HG03045 (cell line): ENCODE results near the gene DNAJC18.
A peak's percentile ranks its signal among the peaks of the same experiment; 100 is the strongest.

Source experiments
- ATAC-seq: cut with Tn5 transposase; IDR thresholded peaks from one replicate; pipeline ENCODE4 v1.9.1; 2021; ENCODE audit warnings: mild to moderate bottlenecking, moderate library complexity; ENCODE audit not compliant: unreplicated experiment

The DNAJC18 gene

DNA sequence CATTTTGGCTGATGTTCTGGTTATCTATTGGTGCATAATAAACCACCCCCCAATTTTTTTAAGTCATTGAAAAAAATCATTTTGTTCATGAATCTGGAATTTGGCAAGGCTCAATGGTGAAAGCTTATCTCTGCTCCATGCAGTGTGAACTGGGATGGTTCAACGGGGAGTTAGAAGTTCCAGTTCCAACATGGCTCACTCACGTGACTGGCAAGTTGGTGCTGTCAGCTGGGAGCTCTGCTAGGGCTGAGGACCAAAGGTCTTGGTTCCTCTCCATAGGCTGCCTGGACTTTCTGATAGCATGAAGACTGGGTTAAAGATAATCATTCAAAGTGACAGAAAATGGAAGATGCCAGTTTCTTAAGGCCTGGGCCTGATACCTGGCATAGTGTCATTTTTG lies 32.4 kb downstream of the DNAJC18 start:
- ATAC-seq = no peak

GRCh38 chr5:139404484-139404840 lies 34.9 kb downstream of the DNAJC18 start:
- no peak for ATAC-seq

DNA sequence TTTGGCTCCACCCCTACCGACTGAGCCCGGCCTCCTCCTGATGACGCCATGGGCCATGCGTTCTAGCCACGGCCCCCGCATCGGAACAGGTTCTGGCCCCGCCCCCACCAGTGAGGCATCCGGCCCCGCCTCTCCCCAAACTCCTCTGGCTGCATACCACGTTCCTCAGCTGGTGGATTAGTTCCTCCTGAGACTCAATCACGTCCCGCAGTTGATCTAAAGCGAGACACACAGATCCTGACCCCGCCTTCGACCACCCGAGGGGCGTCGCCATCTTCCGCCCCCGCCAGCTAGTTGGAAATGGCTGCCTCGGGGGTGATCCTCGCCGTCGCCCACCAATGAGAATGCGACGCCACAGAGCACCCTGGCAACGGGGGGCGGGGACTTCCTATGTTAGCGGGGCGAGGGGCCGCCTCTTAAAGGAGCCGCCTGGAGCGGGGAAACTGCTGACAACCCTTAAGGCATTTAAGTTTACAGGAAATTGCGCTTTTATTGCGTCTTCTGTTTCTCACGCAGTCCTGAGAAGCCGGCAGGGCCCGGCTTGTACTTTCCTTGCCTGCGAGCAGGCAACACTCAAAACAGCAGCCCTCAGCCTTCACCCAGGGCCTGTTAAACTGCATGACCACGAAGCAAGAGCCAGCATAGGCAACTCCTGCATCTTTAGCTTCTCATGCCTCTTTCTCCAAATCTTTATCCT lies 35.4 kb downstream of the DNAJC18 start, which contains the start of gene SPATA24:
TSS of gene SPATA24 (minus strand) at position 303 of the 697 bp plus-strand sequence. CDS start at position 274, 29 bp downstream.
- ATAC-seq = peak; percentile 78

- no peak for ATAC-seq
Measured at GRCh38 chr5:139403418-139403786, 35.9 kb downstream of the DNAJC18 start.

GRCh38 chr5:139402561-139403158 lies 36.7 kb downstream of the DNAJC18 start:
- no peak for ATAC-seq

GRCh38 chr5:139401546-139401945 lies 37.8 kb downstream of the DNAJC18 start:
- ATAC-seq = no peak

DNA sequence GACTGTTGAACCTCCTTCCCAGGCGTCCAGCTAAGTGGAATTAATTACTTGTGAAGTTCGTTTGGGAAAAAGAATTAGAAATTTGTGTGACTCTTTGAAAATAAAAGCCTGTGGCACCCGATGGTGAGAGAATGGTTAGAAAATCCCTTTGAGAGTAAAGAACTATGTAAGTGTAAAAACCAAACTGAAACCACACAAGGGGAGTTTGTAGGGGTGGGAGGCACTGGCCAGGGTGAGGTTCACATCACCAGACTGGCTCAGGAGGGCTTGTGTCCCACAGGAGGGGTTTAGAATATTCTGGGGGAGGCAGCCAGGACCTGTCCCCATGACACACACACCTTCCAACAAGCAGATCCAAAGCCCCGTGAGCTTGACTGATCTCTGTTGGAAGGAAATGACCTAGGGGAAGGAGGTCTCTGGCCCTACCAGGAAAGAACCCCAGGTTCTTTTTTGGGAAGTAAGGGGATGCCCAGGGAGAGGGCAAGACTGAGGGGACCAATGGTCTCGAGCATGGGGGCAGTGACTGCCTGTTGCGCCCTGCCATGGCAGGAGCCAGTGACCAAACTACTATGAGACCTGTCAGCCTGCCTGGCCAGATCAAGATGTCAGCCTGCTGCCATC lies 39.7 kb downstream of the DNAJC18 start:
- ATAC-seq = peak; percentile 23

GRCh38 chr5:139397921-139398320 lies 41.4 kb downstream of the DNAJC18 start:
- ATAC-seq = no peak

DNA sequence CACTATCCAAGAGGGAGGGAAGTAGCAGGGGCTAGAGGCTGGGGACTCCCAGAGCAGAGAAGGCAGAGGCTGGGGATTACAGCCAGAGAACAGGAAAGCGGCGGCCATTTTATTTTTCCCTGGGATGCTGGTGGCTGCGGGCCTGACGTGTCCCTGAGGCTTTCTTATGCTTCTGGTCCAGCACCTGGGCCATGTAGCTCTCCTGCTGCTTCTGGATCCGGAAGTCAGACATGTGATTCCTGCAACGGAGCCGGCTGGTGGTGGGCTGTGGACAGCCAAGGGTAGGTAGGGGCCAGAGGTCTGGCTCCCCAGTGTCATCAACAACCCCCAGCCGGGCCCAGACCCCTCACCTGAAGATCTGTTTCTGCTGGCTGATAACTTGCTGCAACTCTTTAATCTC lies 42.6 kb downstream of the DNAJC18 start:
- ATAC-seq = no peak

DNA sequence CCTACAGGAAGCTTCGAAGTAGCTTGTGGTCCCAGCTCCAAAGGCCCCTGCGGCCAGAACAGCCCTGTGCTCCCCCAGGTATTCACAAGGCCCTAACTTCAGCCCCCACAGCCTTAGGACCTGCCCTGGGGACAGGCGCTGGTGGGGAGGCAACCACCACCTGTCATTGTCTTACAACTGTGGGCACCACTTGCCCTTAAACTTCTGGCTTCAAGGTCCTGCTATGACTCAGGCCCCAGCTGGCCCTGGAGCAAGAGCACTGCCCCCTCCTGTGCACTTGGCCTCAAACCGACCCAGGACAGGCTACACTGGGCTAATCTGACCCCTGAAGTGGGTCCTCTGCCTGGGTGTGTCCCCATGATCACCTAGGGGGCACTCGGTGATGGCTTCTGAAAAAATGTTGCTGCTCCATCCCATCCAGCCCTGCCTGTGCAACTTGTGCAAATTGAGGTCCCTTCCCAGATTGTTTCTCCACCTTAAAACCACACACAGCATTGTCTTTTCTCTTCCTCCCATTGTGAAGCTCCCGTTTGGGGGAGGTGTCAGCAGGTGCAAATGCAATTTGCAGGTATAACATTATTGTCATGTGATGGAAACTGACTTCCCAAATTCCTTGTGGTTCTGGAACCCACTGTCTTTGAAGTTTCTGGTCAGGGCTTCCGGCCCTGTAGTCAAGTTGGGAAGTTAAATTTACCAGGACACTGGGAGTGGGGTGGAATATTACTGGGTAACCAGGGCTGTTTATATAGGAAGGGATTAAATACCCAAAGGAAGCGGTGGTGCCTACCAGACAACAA lies 43.3 kb downstream of the DNAJC18 start:
- ATAC-seq = no peak

DNA sequence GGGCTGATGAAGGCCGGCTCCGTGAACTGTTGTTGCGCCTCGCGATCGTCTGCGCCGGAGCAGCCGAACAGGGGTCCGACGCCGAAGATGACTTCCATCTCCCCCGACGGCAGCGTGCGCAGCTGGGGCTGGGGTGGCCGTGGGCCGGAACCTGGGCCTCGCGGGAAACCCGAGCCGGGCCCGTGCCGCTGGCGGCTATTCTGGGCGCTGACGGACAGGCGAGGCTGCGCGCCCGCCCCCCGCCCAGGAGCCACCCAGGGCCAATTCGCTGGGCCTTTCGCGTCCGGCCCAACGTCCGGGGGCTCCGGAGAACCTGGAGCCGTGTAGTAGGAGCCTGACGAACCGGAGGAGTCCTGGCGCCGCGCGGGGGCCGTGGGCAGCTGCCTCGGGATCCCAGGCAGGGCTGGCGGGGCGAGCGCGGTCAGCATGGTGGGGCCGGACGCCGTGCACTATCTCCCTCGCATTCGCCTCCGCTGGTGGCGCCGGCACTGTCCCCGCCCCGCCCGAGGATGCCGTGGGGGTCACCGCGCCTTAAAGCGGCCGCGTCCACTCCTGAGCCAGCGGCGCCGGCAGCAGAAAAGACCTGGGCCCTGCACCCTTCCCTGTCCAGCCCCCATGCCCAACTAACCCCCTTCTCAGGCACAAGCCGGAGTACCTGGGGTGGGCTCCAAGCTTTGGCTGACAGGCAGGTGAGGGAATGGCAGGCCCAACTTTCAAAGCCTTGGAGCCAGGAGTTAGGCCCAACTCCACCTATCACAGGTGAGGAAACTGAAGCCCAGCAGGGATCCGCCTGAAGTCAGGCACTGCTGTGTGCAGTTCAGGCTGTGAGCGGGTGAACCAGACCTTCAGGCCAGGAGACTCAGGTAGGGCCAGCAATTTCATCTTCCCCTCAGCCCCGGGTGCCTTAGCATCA lies 44.4 kb downstream of the DNAJC18 start, which contains the start of gene PROB1:
TSS of gene PROB1 (minus strand) at position 451 of the 913 bp plus-strand sequence. CDS start at position 428, 23 bp downstream.
- no peak for ATAC-seq

- no peak for ATAC-seq
Measured at GRCh38 chr5:139394123-139394653, 45.1 kb downstream of the DNAJC18 start.

- ATAC-seq = no peak
Measured at GRCh38 chr5:139393497-139394122, 45.7 kb downstream of the DNAJC18 start.

- peak; percentile 52 for ATAC-seq
Measured at GRCh38 chr5:139392678-139393496, 46.4 kb downstream of the DNAJC18 start.

GRCh38 chr5:139392324-139392677 lies 47.0 kb downstream of the DNAJC18 start:
- ATAC-seq = no peak

GRCh38 chr5:139391570-139392323 lies 47.6 kb downstream of the DNAJC18 start:
- ATAC-seq = peak; percentile 2

DNA sequence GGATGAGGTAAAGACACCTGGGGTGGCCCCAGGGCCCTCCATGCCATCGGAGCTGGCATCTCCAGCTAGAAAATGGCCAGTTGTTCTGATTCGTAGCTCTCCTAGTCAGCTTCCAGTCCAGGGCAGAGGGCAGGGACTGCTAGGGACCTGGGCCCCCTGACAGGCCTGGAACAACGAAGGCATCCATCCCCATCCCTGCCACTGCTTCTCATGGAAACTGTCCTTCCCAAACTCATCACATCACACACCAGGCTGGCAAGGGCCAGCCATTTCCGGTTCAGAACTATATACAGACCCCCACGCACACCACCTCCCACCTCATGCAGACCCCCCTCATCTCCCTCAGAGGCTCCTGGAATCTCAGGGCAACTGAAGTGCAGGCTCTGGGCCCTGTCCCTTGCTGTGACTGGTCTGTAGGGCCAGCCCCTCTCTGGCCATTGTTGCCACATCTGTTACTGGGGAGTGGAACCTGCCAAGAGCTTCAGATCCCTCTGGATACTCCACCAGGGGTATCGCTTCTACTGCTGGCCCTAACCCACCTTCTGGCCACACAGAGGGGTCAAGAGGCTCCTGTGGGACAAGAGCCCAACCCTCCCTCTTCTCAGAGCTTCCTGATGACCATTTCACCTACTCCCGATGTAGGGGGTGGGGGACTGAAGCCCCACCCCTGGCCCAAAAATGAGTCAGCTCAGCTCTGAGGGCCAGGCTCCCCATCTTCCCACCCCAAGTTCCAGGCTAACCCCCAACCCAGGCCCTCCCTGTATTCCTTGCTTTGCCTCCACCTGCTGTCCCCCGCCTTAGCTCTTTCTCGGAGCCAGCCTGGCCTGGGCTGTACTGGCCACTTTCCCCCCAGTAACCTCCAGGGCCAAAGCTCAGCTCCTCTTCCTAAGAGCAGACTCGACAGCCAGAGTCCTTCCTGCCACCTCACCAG lies 48.4 kb downstream of the DNAJC18 start:
- ATAC-seq = no peak
